ENCODE results near the gene IQSEC1. TPM values are rescaled to one million over a fixed set of nuclear protein-coding genes. Genes with fewer than 3 reads are reported as not detected.
A peak's percentile ranks its signal among the peaks of the same experiment; 100 is the strongest.

The IQSEC1 gene
- polyA plus RNA-seq, 1 experiment = 3.6 TPM

GRCh38 chr3:13023971-13024764 lies 49.1 kb downstream of the IQSEC1 start:
- ChIA-PET POLR2A (no interaction called here), CTCF (interaction anchor here (1.6 kb wide), 1 partner anchor 29 kb away, joined by 5 read pairs; no protein-coding TSS in a partner anchor)
- TF ChIP-seq CTCF (IDR thresholded peaks at IDR 0.05; ENCODE audit: low read depth, low read length) = no peak
- Histone ChIP-seq H3K4me3 (ENCODE audit: low read depth, low read length) (no peak overlapping the region), H3K27ac (ENCODE audit: low read depth, low read length) (no peak overlapping the region), H3K9me3 (ENCODE audit: control insufficient read depth, insufficient read depth, low read length) (no peaks in the 10 kb centered on the region; the same call in 1 of the 2 replicates), H3K27me3 (ENCODE audit: control insufficient read depth, insufficient read depth, low read length) (peaks cover 13% of the 10 kb centered on the region)
- no peak for DNase-seq (ENCODE audit: low read depth, low spot score)

GRCh38 chr3:13023235-13023970 lies 49.8 kb downstream of the IQSEC1 start:
- Histone ChIP-seq H3K27me3 (ENCODE audit: control insufficient read depth, insufficient read depth, low read length) (peaks cover 8% of the 10 kb centered on the region), H3K4me3 (ENCODE audit: low read depth, low read length) (no peak overlapping the region), H3K9me3 (ENCODE audit: control insufficient read depth, insufficient read depth, low read length) (no peaks in the 10 kb centered on the region; the same call in 1 of the 2 replicates), H3K27ac (ENCODE audit: low read depth, low read length) (peak overlapping the region; percentile 47)
- ChIA-PET POLR2A (no interaction called here), CTCF (interaction anchor here (0.6 to 1.6 kb wide), 3 partner anchors 28 to 430 kb away, joined by 3 to 5 read pairs (median 4); no protein-coding TSS in a partner anchor)
- no peak for DNase-seq (ENCODE audit: low read depth, low spot score)
- no peak for TF ChIP-seq CTCF (IDR thresholded peaks at IDR 0.05; ENCODE audit: low read depth, low read length)

GRCh38 chr3:13022348-13023234 lies 50.6 kb downstream of the IQSEC1 start:
- Histone ChIP-seq H3K9me3 (ENCODE audit: control insufficient read depth, insufficient read depth, low read length) (no peaks in the 10 kb centered on the region; the same call in 1 of the 2 replicates), H3K4me3 (ENCODE audit: low read depth, low read length) (peak overlapping the region; percentile 49), H3K27me3 (ENCODE audit: control insufficient read depth, insufficient read depth, low read length) (peaks cover 5% of the 10 kb centered on the region), H3K27ac (ENCODE audit: low read depth, low read length) (peak overlapping the region; percentile 47)
- TF ChIP-seq CTCF (IDR thresholded peaks at IDR 0.05; ENCODE audit: low read depth, low read length) = no peak
- CTCF ChIA-PET = interaction anchor here (0.6 to 1.6 kb wide), 6 partner anchors 27 to 1212 kb away, joined by 3 to 5 read pairs (median 4); no protein-coding TSS in a partner anchor
- POLR2A ChIA-PET = interaction anchor here (0.6 to 0.9 kb wide), 2 partner anchors 8 to 466 kb away, joined by 3 to 4 read pairs; no protein-coding TSS in a partner anchor
- peak; percentile 75 for DNase-seq (ENCODE audit: low read depth, low spot score)

- Histone ChIP-seq H3K27me3 (ENCODE audit: control insufficient read depth, insufficient read depth, low read length) (no peaks in the 10 kb centered on the region), H3K27ac (ENCODE audit: low read depth, low read length) (peak overlapping the region; percentile 11), H3K9me3 (ENCODE audit: control insufficient read depth, insufficient read depth, low read length) (no peaks in the 10 kb centered on the region; the same call in 1 of the 2 replicates), H3K4me3 (ENCODE audit: low read depth, low read length) (peak overlapping the region; percentile 49)
- DNase-seq (ENCODE audit: low read depth, low spot score) = no peak
- no peak for TF ChIP-seq CTCF (IDR thresholded peaks at IDR 0.05; ENCODE audit: low read depth, low read length)
- POLR2A ChIA-PET = interaction anchor here (0.6 kb wide), 1 partner anchor 28 kb away, joined by 10 read pairs; no protein-coding TSS in a partner anchor
- CTCF ChIA-PET = interaction anchor here (0.6 to 1.6 kb wide), 5 partner anchors 26 to 1213 kb away, joined by 3 to 4 read pairs (median 3); no protein-coding TSS in a partner anchor
Observed at GRCh38 chr3:13021141-13022114, 51.8 kb downstream of the IQSEC1 start.

All from AG04450 (cell line).